IPS-15b (cell line): ENCODE results near the gene MAG.

ENCODE experiments used
- H3K27me3 ChIP-seq: one replicate; pipeline ENCODE4 v1.6.1; 2013; ENCODE audit warnings: low read length; ENCODE audit not compliant: control insufficient read depth, insufficient read depth
- H3K36me3 ChIP-seq: one replicate; pipeline ENCODE4 v1.6.1; 2013; ENCODE audit warnings: low read length; ENCODE audit not compliant: control insufficient read depth, insufficient read depth
- H3K4me1 ChIP-seq: one replicate; pipeline ENCODE4 v1.6.1; 2013; ENCODE audit warnings: mild to moderate bottlenecking, low read length; ENCODE audit not compliant: control insufficient read depth, insufficient read depth
- H3K4me3 ChIP-seq: one replicate; pipeline ENCODE4 v1.5.1; 2013; ENCODE audit warnings: low read depth, low read length
- H3K9ac ChIP-seq: one replicate; pipeline ENCODE4 v1.6.1; 2013; ENCODE audit warnings: low read depth, mild to moderate bottlenecking, low read length
- H3K9me3 ChIP-seq: one replicate; pipeline ENCODE4 v1.6.1; 2013; ENCODE audit warnings: mild to moderate bottlenecking, low read length; ENCODE audit not compliant: control insufficient read depth, insufficient read depth

The MAG gene

DNA sequence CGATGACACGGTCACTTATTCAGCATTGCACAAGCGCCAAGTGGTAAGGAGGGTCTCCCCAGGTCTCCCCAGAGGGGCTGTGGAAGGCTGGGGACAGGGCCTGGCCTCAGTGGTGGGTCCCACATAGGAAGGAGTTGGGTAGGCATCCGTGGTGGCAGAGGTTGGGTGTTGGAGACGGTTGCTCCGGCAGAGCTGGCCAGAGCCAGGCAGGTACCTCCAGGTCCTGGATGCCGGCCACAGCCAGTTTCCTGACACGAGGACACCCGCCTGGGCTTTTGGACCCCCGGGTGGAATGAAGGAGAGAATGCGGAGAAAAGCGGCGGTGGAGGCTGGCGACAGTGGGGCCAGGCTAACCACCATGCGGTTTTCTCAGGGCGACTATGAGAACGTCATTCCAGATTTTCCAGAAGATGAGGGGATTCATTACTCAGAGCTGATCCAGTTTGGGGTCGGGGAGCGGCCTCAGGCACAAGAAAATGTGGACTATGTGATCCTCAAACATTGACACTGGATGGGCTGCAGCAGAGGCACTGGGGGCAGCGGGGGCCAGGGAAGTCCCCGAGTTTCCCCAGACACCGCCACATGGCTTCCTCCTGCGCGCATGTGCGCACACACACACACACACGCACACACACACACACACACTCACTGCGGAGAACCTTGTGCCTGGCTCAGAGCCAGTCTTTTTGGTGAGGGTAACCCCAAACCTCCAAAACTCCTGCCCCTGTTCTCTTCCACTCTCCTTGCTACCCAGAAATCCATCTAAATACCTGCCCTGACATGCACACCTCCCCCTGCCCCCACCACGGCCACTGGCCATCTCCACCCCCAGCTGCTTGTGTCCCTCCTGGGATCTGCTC is 54.5 kb downstream of the MAG start:
- Histone ChIP-seq H3K4me3 (no peak overlapping the region), H3K4me1 (no peaks in the 10 kb centered on the region), H3K36me3 (no peaks in the 10 kb centered on the region), H3K9me3 (no peaks in the 10 kb centered on the region), H3K27me3 (no peaks in the 10 kb centered on the region), H3K9ac (no peak overlapping the region)

- Histone ChIP-seq H3K4me3 (no peak within 1 kb of the TSS), H3K36me3 (no peaks in the 10 kb centered on the region), H3K4me1 (no peaks in the 10 kb centered on the region), H3K9ac (peak within 1 kb of the TSS; percentile 26), H3K27me3 (no peaks in the 10 kb centered on the region), H3K9me3 (no peaks in the 10 kb centered on the region)
These were observed 55.4 kb downstream of the MAG start, which contains the start of gene FFAR1 for GRCh38 chr19:35347171-35347929. Gene FFAR1, plus strand, starts transcription at chr19:35347902. Its CDS starts 3,650 bp downstream, at chr19:35351552.

DNA sequence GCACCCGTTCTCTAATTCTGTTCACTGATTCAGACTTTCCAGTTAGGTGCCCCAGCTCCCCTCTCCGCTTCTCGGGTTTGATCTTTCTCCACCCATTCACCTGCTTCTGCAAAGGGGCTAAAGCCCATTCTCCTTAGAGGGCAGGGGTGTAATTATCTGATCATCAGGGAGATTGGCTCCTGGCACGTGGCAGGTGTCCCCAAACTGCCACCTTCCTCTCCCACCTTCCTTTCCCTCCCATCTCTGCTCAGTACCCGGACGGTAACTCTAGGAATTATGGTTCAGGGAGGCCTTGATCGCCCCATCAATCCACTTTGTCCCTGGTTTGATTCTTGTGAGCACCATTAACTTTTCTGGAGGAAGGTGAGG is 56.0 kb downstream of the MAG start:
- Histone ChIP-seq H3K4me1 (no peaks in the 10 kb centered on the region), H3K9ac (no peak overlapping the region), H3K4me3 (no peak overlapping the region), H3K36me3 (no peaks in the 10 kb centered on the region), H3K27me3 (no peaks in the 10 kb centered on the region), H3K9me3 (no peaks in the 10 kb centered on the region)

DNA sequence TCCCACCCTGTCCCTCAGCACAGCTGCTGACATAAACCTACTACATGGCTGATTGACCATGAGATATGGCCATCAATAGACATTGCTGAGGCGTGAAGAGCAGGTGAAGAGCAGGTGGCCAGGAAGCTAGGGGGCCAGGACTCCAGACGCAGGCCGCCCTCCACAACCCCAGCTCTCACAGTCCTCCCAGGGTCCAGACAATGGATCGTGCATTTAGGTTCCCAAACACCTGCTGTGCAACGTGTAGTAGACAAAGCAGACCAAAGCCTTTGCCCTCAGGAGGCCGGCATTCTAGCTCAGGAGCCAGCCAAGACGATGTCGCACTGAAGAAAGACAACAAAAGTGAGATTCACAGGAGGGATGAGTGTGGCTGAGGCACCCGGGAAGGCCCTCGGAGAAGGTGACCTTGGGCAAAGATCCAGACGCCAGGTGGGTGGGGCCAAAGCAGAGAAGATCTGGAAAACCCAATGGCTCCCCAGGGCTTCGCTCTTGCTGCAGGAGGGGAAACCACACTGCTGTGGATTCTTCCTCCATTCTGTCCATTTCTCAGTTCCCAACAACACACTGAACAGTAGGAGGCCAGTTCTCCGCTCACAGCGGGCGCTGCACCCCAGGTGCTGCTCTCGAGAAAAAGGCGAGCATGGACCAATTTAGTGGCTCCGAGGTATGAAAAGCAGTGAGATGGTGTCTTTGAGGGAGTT is 57.1 kb downstream of the MAG start:
- Histone ChIP-seq H3K4me3 (no peak overlapping the region), H3K9ac (no peak overlapping the region), H3K9me3 (no peaks in the 10 kb centered on the region), H3K27me3 (no peaks in the 10 kb centered on the region), H3K36me3 (no peaks in the 10 kb centered on the region), H3K4me1 (no peaks in the 10 kb centered on the region)

DNA sequence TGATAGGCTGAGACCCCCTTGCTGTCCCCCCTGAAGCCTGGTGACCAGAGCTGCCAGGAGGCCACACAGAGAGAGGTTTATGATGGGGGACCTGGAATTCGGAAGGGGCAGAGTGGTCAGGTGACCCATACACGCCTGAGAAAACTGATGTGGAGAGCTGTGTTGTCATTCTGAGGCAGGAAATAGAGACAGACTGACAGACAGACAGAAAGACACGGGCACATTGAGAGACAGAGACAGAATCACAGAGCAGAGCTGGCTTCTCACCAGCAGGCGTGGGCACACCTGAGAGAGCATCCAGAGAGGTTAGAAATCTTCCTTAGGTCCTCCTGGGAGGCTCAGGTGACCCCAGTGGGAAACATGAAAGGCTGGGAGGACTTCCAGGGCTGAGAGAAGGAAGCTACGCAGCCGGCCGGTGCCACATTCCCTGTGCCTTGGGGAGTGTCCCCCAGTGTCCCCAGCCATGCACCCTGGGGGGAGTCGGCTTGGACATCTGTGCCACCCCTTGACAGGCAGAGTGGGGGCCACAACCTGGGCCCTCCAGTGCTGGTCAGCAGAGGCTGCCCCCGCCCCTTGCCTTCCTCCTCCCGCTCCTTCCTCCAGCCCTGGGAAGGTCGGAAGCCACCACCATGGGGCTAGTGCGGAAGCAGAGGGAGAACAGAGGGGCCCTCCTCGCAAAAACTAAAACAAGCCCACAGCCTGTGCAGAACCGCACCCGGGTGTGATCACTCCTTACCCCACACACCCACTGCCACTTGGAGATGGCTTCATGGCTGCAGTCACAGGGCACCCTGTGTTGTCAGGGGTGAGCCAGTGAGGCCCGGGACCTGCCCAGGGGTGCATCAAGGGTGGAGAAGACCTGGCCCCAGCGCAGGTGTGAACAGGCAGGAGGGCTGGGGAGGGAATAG is 57.9 kb downstream of the MAG start:
- H3K4me3 ChIP-seq: no peak overlapping the region
- no peaks in the 10 kb centered on the region for H3K4me1 ChIP-seq
- H3K9ac ChIP-seq: no peak overlapping the region
- H3K27me3 ChIP-seq: no peaks in the 10 kb centered on the region
- no peaks in the 10 kb centered on the region for H3K9me3 ChIP-seq
- no peaks in the 10 kb centered on the region for H3K36me3 ChIP-seq

GRCh38 chr19:35350591-35350990 is 58.6 kb downstream of the MAG start:
- H3K36me3 ChIP-seq: no peaks in the 10 kb centered on the region
- no peaks in the 10 kb centered on the region for H3K27me3 ChIP-seq
- H3K9me3 ChIP-seq: no peaks in the 10 kb centered on the region
- H3K9ac ChIP-seq: no peak overlapping the region
- no peaks in the 10 kb centered on the region for H3K4me1 ChIP-seq
- no peak overlapping the region for H3K4me3 ChIP-seq

GRCh38 chr19:35351411-35352176 is 59.6 kb downstream of the MAG start:
- Histone ChIP-seq H3K9ac (no peak overlapping the region), H3K36me3 (no peaks in the 10 kb centered on the region), H3K4me1 (no peaks in the 10 kb centered on the region), H3K9me3 (no peaks in the 10 kb centered on the region), H3K27me3 (no peaks in the 10 kb centered on the region), H3K4me3 (no peak overlapping the region)

GRCh38 chr19:35352177-35352447 is 60.2 kb downstream of the MAG start:
- Histone ChIP-seq H3K9ac (no peak overlapping the region), H3K4me1 (no peaks in the 10 kb centered on the region), H3K4me3 (no peak overlapping the region), H3K9me3 (no peaks in the 10 kb centered on the region), H3K36me3 (no peaks in the 10 kb centered on the region), H3K27me3 (no peaks in the 10 kb centered on the region)

DNA sequence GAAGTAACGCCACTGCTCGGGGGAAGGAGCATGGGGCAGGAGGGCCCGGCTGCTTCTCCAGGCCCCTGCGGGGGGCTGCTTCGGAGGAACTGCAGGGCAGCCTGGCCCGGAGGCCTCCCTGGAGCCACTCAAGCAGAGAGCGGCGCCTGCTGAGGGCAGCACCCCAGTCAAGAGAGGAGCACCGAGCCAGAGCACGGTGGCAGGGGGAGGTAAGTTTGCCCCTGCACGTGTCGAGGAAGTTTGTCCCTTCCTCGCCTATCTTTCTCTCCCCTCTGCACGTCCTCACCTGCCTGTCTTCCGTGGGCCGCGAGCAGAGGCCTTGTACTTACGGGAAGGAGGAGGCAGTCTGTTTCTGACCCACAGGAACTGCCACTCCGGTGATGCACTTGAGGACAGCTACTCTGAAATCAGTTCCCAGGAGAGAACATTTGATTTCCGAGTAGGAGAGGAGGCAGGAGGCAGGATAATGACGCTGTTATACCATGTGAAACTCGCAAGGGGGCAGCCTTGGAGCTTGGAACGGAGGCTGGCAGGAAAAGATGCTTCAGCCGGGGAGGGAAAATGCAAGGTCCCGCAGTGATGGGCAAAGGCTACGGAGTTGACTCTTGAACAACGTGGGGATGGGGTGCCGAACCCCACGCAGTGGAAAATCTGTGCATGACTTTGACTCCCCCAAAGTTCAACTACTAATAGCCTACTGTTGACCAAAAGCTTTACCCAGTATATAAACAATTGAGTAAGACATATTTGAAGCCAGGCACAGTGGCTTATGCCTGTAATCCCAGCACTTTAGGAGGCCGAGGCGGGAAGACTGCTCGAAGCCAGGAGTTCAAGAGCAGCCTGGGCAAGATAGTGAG is 60.7 kb downstream of the MAG start:
- Histone ChIP-seq H3K27me3 (no peaks in the 10 kb centered on the region), H3K4me3 (no peak overlapping the region), H3K4me1 (no peaks in the 10 kb centered on the region), H3K36me3 (no peaks in the 10 kb centered on the region), H3K9me3 (no peaks in the 10 kb centered on the region), H3K9ac (no peak overlapping the region)

DNA sequence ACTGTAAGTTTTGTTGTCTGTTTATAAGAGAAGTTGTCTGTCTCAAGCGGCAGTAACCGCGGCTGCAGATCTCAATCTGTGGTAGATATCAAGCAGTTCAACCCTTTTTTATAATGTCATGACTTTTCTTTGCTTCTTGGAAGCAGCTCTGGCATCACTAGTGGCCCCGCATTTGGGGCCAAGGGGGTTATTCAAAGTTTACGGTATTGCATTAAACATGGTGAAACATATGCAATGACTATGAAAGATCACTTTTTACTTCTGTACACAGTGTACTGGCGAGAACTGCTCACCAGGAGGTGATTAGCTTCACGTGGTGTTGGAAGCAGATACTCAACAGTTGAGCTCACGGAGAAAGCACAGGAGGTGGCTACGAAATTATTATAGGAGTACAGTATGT is 61.7 kb downstream of the MAG start:
- no peaks in the 10 kb centered on the region for H3K27me3 ChIP-seq
- no peaks in the 10 kb centered on the region for H3K36me3 ChIP-seq
- no peaks in the 10 kb centered on the region for H3K4me1 ChIP-seq
- no peak overlapping the region for H3K9ac ChIP-seq
- H3K9me3 ChIP-seq: no peaks in the 10 kb centered on the region
- H3K4me3 ChIP-seq: no peak overlapping the region
